ENCODE results near the gene UBE2H.
A peak's percentile ranks its signal among the peaks of the same experiment; 100 is the strongest.
"Not testable (repeated sequence)": the region's sequence is repeated elsewhere in the genome, so short reads cannot be mapped to it uniquely, and the experiment has no call there.

The UBE2H gene

GRCh38 chr7:129952653-129953560 lies at the start of gene UBE2H:
Gene UBE2H, minus strand, starts transcription at chr7:129952960. Its CDS starts 405 bp downstream, at chr7:129952555.
- peak; percentile 44 for DNase-seq

DNA sequence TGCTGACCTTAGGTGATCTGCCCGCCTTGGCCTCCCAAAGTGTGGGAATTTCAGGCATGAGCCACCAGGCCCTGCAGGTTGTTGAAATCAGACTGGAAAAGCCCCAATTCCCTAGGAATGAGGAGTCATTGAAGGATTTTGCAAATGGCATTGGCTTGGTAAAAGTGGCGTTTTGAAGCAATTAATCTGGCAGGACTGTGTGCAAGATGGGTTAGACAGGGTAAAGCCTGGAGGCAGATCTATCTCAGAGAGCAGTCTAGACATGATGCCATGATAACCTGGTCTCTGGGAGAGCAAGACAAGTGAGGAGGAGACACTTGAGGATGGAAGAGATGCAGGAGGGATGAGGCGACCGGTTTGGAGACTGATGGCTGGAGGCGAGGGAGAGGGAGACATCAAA lies 45.7 kb upstream of the UBE2H start:
- DNase-seq = no peak

GRCh38 chr7:129997285-129997684 lies 44.5 kb upstream of the UBE2H start:
- DNase-seq = no peak

GRCh38 chr7:129993275-129993674 lies 40.5 kb upstream of the UBE2H start:
- no peak for DNase-seq

GRCh38 chr7:129990403-129991192 lies 37.8 kb upstream of the UBE2H start:
- no peak for DNase-seq

DNA sequence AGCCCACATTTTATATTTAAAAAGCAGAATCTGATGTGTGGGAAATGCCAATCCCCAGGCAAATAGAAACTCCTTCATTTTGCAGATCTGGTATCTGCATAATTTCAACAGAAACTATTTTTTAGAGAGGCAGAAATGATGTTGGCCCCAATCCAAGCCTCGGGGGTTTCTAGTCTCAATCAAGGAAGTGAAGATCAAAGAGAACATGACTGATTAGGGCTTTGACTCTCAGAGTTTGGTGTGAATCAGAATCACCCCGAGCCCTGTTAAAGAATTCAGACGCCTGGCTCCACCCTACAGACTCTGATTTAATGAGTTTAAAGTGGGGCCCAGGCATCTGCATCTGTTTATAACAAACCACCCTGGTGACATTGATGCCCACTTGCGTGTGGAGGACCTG lies 36.7 kb upstream of the UBE2H start:
- no peak for DNase-seq

DNA sequence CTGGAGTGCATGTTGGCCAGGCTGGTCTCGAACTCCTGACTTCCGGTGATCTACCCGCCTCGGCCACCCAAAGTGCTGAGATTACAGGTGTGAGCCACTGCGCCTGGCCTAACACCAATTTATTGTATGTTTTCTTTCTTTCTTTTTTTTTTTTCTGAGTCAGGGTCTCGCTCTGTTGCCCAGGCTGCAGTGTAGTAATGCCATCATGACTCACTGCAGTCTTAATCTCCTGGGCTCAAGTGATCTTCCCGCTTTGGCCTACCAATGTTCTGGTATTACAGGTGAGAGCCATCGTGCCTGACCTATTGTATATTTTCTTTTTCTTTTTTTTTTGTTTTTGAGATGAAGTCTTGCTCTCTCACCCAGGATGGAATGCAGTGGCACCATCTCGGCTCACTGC lies 33.8 kb upstream of the UBE2H start:
- no peak for DNase-seq

- DNase-seq = no peak
Observed at GRCh38 chr7:129980667-129981066, 27.9 kb upstream of the UBE2H start.

GRCh38 chr7:129975309-129975708 lies 22.5 kb upstream of the UBE2H start:
- peak; percentile 18 for DNase-seq

- DNase-seq = no peak
Observed at GRCh38 chr7:129970816-129971215, 18.1 kb upstream of the UBE2H start.

DNA sequence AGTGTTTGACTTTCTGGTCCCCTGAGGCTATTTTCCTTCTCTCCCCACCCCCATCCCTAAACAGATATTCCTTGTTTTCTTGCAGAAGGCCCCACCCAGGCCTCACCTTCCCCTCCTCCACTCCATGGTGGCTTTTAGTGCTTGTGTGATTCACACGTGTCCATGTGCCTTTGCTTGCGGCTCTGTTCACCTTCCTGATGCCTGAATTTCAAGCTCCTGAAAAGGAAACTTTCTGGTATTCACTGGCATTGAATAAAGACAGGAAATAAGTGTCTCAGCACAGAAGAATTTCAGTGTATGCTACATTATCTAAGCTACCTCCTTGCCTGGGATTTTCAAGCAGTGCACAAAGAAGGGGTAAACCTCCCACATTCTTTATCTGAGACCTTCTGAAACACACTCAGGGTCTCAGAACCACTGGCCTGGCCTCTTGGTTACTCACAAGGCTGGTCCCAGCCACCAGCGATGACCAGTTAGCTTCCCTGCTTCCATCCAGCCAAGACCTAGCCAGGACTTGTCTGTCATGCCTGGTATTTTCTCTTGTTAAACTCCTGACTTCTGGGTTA lies 17.2 kb upstream of the UBE2H start:
- no peak for DNase-seq

DNA sequence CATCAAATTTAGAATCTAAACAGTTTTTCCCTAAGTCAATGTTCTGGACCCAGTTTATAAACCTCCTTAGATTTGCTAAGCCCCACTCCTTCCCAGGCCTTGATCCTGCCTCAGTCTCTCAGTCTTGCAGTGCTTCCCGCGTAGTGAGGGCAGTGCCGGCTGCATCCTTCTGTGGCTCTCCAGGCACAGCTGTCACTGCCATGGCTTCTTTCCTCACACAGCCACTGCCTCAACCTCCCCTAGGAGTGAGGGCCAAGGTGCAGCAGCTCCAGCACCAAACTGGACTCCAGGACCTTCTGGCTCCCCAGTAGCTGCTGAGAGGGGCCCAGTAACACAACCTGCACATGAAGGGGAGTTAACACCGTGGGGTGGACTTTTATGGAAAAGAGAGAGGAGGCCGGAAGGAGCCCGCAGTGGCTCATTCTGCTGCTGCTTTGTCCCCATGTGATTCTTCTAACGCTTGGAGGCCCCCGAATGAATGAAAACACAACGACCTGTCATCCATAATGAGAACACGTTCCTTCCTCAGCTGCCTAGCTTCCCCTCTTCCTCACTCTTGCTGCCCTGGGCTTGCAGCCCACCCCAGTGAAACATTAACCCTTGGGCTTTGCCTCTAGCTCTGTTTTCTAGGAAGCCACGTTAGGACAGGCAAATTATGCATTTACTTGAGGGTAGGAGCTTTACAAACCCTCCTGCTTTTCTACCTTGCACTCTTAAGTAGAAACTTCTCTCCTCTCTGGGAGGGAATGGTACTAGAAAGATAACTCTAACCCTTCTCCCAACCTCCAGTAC lies 16.0 kb upstream of the UBE2H start:
- DNase-seq = no peak

- not testable (repeated sequence) for DNase-seq
Observed at GRCh38 chr7:129960204-129960475, 7.4 kb upstream of the UBE2H start.

- DNase-seq = no peak
Observed at GRCh38 chr7:129959471-129960203, 6.9 kb upstream of the UBE2H start.

DNA sequence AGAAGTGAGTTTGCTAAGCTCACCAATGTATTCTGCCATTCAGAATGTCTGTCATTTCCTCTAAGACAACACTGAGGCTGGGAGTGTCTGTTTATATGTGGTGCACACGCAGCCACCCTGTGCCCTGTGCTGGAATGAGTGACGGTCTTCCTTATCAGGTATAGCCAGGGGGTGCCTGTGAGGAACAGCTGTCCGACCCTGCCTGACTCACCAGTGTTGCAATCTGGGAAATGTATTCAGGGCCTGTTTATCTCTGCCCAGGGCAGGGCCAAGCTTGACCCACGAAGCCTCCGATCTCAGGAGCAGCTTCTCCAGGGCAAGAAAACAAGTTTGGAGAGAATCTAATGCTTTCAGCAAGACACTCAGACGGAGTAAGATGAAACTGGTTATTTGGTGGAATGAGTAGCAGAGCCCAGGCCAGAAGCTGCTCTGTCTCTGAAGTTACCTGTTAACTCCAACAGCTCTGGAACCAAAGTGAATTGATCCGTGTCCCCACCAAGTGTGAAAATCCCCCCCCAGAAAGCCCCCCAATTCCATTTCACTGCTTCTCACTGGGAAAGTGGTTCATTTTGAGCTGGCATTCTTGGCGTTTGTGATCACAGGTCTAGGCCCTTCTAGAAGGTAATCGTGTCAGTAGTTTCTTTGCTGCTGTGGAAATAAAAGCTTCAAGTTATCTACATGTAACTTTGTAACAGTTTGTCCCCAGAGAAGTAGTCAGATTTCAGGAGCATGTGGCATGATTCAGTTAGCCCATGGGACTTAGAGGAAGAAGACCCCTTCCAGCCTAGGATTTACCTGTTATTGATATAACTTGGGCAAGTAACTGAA lies 6.1 kb upstream of the UBE2H start:
- no peak for DNase-seq

DNA sequence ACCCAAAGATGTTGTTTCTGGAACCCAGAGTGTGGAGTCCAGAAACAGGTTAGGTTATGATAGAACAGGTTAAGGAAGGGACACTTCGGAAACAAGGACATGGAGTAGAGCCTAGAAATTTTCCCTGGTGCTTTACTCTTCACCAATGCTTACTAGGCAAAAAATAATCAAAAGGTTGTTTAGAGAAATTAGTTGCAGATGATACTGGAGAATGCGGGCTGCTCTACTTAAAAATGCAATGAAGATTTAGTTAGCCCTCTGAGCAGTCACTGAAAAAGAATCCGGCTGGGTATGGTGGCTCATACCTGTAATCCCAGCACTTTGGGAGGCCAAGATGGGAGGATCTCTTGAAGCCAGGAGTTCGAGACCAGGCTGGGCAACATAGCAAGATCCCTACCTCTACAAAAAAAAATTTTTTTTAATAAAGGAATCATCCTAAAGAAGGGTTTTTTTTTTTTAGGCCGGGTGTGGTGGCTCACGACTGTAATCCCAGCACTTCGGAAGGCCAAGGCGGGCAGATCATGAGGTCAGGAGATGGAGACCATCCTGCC lies 3.3 kb upstream of the UBE2H start:
- DNase-seq = no peak

GRCh38 chr7:129952086-129952652 lies 591 bp downstream of the UBE2H start:
- no peak for DNase-seq

GRCh38 chr7:129951226-129952085 lies 1.3 kb downstream of the UBE2H start:
- DNase-seq = no peak

DNA sequence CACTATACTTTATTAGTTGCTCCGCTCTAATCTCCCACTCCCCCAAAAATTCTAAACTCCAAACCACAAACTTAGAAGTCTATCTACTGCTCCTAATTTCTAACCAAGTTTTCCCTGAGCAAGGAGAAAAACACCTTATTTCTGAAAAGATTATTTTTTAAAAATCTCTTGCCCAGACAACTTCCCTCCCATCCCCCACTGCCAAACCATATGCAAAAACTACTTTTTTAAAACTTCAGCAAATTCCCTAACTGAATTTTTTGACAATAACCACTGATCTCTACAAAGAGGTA lies 1.9 kb downstream of the UBE2H start:
- DNase-seq = no peak

Measured in NCI-H510A treated with DMSO at 0.1 percent for 48 hours (cell line).